H1 (cell line): Measurements from ENCODE around the gene METTL5. TPM values are rescaled to one million over a fixed set of nuclear protein-coding genes. Genes with fewer than 3 reads are reported as not detected.

Experiments used
- ASH2L ChIP-seq: fragments of 200-600, 300-600 bp; sonication (generic); IDR thresholded peaks from one replicate; pipeline ENCODE4 v1.7.1; 2017; ENCODE audit warnings: low read length
- BACH1 ChIP-seq: IDR thresholded peaks from 2 replicates; pipeline ENCODE4 v1.6.1; 2012; ENCODE audit warnings: low read length, improper control_type of control experiment
- BRCA1 ChIP-seq: IDR thresholded peaks from 2 replicates; pipeline ENCODE4 v1.6.1; 2012; ENCODE audit warnings: low read depth, low read length, improper control_type of control experiment
- CBX5 ChIP-seq: fragments of 300-800, 300-1000 bp; sonication (generic); IDR thresholded peaks from 2 replicates; pipeline ENCODE4 v1.7.1; 2016; ENCODE audit warnings: antibody characterized with exemption, low read length, low read depth
- CHD1 ChIP-seq: IDR thresholded peaks from 2 replicates; pipeline ENCODE4 v1.6.1; 2012; ENCODE audit warnings: low read depth, low read length, improper control_type of control experiment
- CTCF ChIP-seq, 3 experiments: IDR thresholded peaks; 1 replicate in 2 of 3; 2 replicates in 1 of 3; pipeline versions ENCODE4 v1.5.1 to v1.6.1; 2011; ENCODE audit warnings: low read length in 3 of 3, mild to moderate bottlenecking in 3 of 3, inconsistent platforms in 2 of 3, low read depth in 1 of 3, moderate library complexity in 1 of 3; ENCODE audit not compliant: insufficient read depth in 1 of 3; ENCODE audit errors: control extremely low read depth in 1 of 3
- EP300 ChIP-seq, 2 experiments: IDR thresholded peaks; 1 replicate in 1 of 2; 2 replicates in 1 of 2; pipeline ENCODE4 v1.6.1; 2011 to 2012; ENCODE audit warnings: low read depth in 2 of 2, low read length in 2 of 2, mild to moderate bottlenecking in 2 of 2, borderline replicate concordance in 1 of 2, inconsistent platforms in 1 of 2, moderate library complexity in 1 of 2
- HDAC6 ChIP-seq: IDR thresholded peaks from one replicate; pipeline ENCODE4 v1.7.1; 2012; ENCODE audit warnings: low read depth, mild to moderate bottlenecking, inconsistent platforms, low read length, moderate library complexity
- JUND ChIP-seq: IDR thresholded peaks from 2 replicates; pipeline ENCODE4 v1.6.1; 2011; ENCODE audit warnings: mild to moderate bottlenecking, improper control_type of control experiment, low read length
- KDM1A ChIP-seq: fragments of 200-600, 300-600 bp; sonication (generic); IDR thresholded peaks from 2 replicates; pipeline ENCODE4 v1.7.1; 2016; ENCODE audit warnings: mild to moderate bottlenecking, low read length, borderline replicate concordance
- NANOG ChIP-seq: IDR thresholded peaks from 2 replicates; pipeline ENCODE4 v1.6.1; 2011; ENCODE audit warnings: low read length, low read depth, mild to moderate bottlenecking, inconsistent platforms; ENCODE audit not compliant: insufficient read depth, poor library complexity, severe bottlenecking
- NRF1 ChIP-seq: IDR thresholded peaks from 2 replicates; pipeline ENCODE4 v1.6.1; 2011; ENCODE audit warnings: mild to moderate bottlenecking, low read depth, low read length, improper control_type of control experiment
- POLR2AphosphoS5 ChIP-seq: IDR thresholded peaks from 2 replicates; pipeline ENCODE4 v1.6.1; 2011; ENCODE audit warnings: low read depth, low read length
- RXRA ChIP-seq: IDR thresholded peaks from 2 replicates; pipeline ENCODE4 v1.6.1; 2011; ENCODE audit warnings: low read depth, mild to moderate bottlenecking, low read length, moderate library complexity; ENCODE audit not compliant: insufficient read depth
- SIN3A ChIP-seq, 2 experiments: IDR thresholded peaks in 1 of 2; conservative IDR thresholded peaks in 1 of 2; 2 replicates each; pipeline ENCODE4 v1.6.1; 2011 to 2012; ENCODE audit warnings: low read length in 2 of 2, improper control_type of control experiment in 1 of 2, low read depth in 1 of 2, mild to moderate bottlenecking in 1 of 2
- SRF ChIP-seq: IDR thresholded peaks from 2 replicates; pipeline ENCODE4 v1.6.1; 2011; ENCODE audit warnings: mild to moderate bottlenecking, low read depth, low read length, moderate library complexity
- TBP ChIP-seq: IDR thresholded peaks from 2 replicates; pipeline ENCODE4 v1.6.1; 2011; ENCODE audit warnings: low read depth, low read length, improper control_type of control experiment
- TEAD4 ChIP-seq: IDR thresholded peaks from 2 replicates; pipeline ENCODE4 v1.6.1; 2012; ENCODE audit warnings: low read depth, low read length, inconsistent platforms, mixed read lengths
- USF2 ChIP-seq: IDR thresholded peaks from 2 replicates; pipeline ENCODE4 v1.6.1; 2011; ENCODE audit warnings: low read length, improper control_type of control experiment
- YY1 ChIP-seq: IDR thresholded peaks from 2 replicates; pipeline ENCODE4 v1.6.1; 2011; ENCODE audit warnings: low read depth, mild to moderate bottlenecking, low read length
- polyA plus RNA-seq, 7 experiments: library from polyadenylated mRNA; depleted of rRNA in 3 of 7; stranded (reverse) in 5 of 7; unstranded in 2 of 7; fragments of >200 nt in 5 of 7; fragments of 200-250 nt in 2 of 7; gene quantifications; 1 replicate in 5 of 7; 2 replicates in 1 of 7; 4 replicates in 1 of 7; pipeline versions ENCODE4 v1.2.1 to v1.2.3, GENCODE V29; 2011 to 2013; ENCODE audit warnings: missing spikeins in 2 of 7, mixed read lengths in 2 of 7
- total RNA-seq: library from RNA; stranded (reverse); fragmentation: NEBNext Ultra II Directional; extraction: Animal tissue kit (Norgen Biotek cat#: 25700); gene quantifications from 2 replicates; pipeline ENCODE4 v1.2.1, GENCODE V29; 2021

The METTL5 gene
- total and polyA plus RNA-seq, 2 of the 8 experiments (the other 6 are each of a cell fraction or from before 2014, with no cell fraction given), result 34.5 to 74.1 TPM

GRCh38 chr2:169827272-169828140, 2.8 kb upstream of the METTL5 start, which contains the start of gene UBR3 (continued):
- TF ChIP-seq CTCF (IDR thresholded peaks at IDR 0.05; ENCODE audit: control extremely low read depth in 1 of 3, insufficient read depth in 1 of 3, low read depth in 1 of 3, low read length in 3 of 3) (no peak), USF2 (no peak), KDM1A (no peak), SRF (no peak), YY1 (peak; percentile 88), EP300 (IDR thresholded peaks at IDR 0.05; ENCODE audit: borderline replicate concordance in 1 of 2, low read depth in 2 of 2, low read length in 2 of 2) (0 out of 3 replicates have a peak, but pooled peaks of 1 of the 2 experiments have one; percentile 39), BACH1 (no peak), TEAD4 (no peak), POLR2AphosphoS5 (peak; percentile 82), BRCA1 (peak; percentile 92), RXRA (no peak), HDAC6 (no peak), NRF1 (no peak), CBX5 (no peak), CHD1 (no peak), TBP (peak; percentile 84), ASH2L (no peak), JUND (no peak), SIN3A (conservative IDR thresholded peaks at IDR 0.05 in 1 of 2, IDR thresholded peaks at IDR 0.05 in 1 of 2; ENCODE audit: low read depth in 1 of 2, low read length in 2 of 2) (peak; percentile 61 to 62; a peak in 2 of 4 replicates), NANOG (no peak)
